HUES48 (cell line): ENCODE results near the gene EVC2.
"Not testable (repeated sequence)": the region's sequence is repeated elsewhere in the genome, so short reads cannot be mapped to it uniquely, and the experiment has no call there.

Experiments used
- H3K27ac ChIP-seq: one replicate; pipeline ENCODE4 v1.7.0; 2013; ENCODE audit warnings: low read depth, low read length, inconsistent platforms
- H3K27me3 ChIP-seq: 2 replicates; pipeline ENCODE4 v1.6.1; 2013; ENCODE audit warnings: mild to moderate bottlenecking, low read length; ENCODE audit not compliant: control insufficient read depth, insufficient read depth
- H3K36me3 ChIP-seq: 2 replicates; pipeline ENCODE4 v1.6.1; 2013; ENCODE audit warnings: low read length; ENCODE audit not compliant: control insufficient read depth, insufficient read depth
- H3K4me1 ChIP-seq: 2 replicates; pipeline ENCODE4 v1.6.1; 2013; ENCODE audit warnings: mild to moderate bottlenecking, low read length; ENCODE audit not compliant: control insufficient read depth, insufficient read depth
- H3K4me3 ChIP-seq: 2 replicates; pipeline ENCODE4 v1.5.1; 2013; ENCODE audit warnings: mild to moderate bottlenecking, low read depth, low read length
- H3K9ac ChIP-seq: 2 replicates; pipeline ENCODE4 v1.6.1; 2013; ENCODE audit warnings: mild to moderate bottlenecking, low read depth, low read length, moderate library complexity
- H3K9me3 ChIP-seq: 2 replicates; pipeline ENCODE4 v1.6.1; 2013; ENCODE audit warnings: low read length; ENCODE audit not compliant: control insufficient read depth, insufficient read depth

EVC2 gene

DNA sequence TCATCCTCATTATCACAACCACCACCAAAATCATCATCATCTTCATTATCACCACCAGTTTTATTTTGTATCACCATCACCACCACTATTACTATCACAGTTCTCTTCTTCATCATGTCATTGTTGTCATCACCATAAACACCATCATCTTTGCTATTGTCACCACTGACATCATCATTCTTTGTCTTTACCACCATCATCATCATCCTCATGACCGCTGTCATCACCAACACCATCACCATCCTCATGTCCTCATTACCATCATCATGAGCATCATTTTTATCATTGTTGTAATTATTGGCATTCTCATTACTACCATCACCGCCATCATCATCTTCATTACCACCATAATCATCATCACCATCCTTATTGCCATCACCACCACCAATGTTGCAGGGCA is 34.0 kb upstream of the EVC2 start:
- Histone ChIP-seq H3K9me3 (peaks cover 5% of the 10 kb centered on the region), H3K27ac (no peak overlapping the region), H3K36me3 (peaks cover 29% of the 10 kb centered on the region), H3K4me3 (no peak overlapping the region), H3K4me1 (no peaks in the 10 kb centered on the region), H3K27me3 (no peaks in the 10 kb centered on the region), H3K9ac (no peak overlapping the region)

GRCh38 chr4:5738061-5738460 is 29.7 kb upstream of the EVC2 start:
- H3K36me3 ChIP-seq, result peaks cover 27% of the 10 kb centered on the region
- H3K27me3 ChIP-seq, result no peaks in the 10 kb centered on the region
- H3K27ac ChIP-seq, result no peak overlapping the region

GRCh38 chr4:5735463-5735862 is 27.1 kb upstream of the EVC2 start:
- Histone ChIP-seq H3K4me3 (no peak overlapping the region), H3K9me3 (no peaks in the 10 kb centered on the region), H3K36me3 (peaks cover 34% of the 10 kb centered on the region), H3K4me1 (no peaks in the 10 kb centered on the region), H3K27ac (no peak overlapping the region), H3K9ac (no peak overlapping the region), H3K27me3 (no peaks in the 10 kb centered on the region)

More at GRCh38 chr4:5738061-5738460, 29.7 kb upstream of the EVC2 start:
- Histone ChIP-seq H3K9ac (no peak overlapping the region), H3K9me3 (peaks cover 1% of the 10 kb centered on the region), H3K4me3 (no peak overlapping the region), H3K4me1 (no peaks in the 10 kb centered on the region)

GRCh38 chr4:5734853-5735252 is 26.5 kb upstream of the EVC2 start:
- Histone ChIP-seq H3K36me3 (peaks cover 36% of the 10 kb centered on the region), H3K27ac (no peak overlapping the region), H3K27me3 (no peaks in the 10 kb centered on the region), H3K4me1 (no peaks in the 10 kb centered on the region), H3K4me3 (no peak overlapping the region), H3K9ac (no peak overlapping the region), H3K9me3 (no peaks in the 10 kb centered on the region)

DNA sequence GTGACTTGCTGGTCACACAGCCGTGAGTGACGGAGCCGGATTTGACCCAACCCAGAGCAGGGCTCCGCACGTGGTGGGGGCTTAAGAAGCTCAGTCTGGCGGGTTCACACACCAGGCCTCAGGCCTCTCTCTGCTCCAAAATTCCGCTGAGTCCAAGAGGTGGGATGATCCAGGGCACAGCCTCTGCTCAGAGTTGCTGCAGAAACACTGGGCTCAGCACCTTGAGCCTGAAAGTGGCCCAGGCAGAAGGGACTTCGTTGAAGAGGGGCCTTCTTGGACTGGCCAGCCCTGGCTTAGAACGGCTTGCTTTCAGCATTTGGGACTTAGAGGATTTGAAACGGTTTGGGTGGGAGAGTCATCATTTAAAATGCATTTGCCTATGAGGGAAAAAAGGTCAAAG is 23.8 kb upstream of the EVC2 start:
- Histone ChIP-seq H3K36me3 (peaks cover 44% of the 10 kb centered on the region), H3K9me3 (no peaks in the 10 kb centered on the region), H3K4me3 (no peak overlapping the region), H3K27me3 (no peaks in the 10 kb centered on the region), H3K4me1 (no peaks in the 10 kb centered on the region), H3K27ac (no peak overlapping the region), H3K9ac (no peak overlapping the region)

GRCh38 chr4:5730993-5731990 is 22.9 kb upstream of the EVC2 start:
- H3K4me1 ChIP-seq, result no peaks in the 10 kb centered on the region
- no peak overlapping the region for H3K27ac ChIP-seq
- H3K36me3 ChIP-seq, result peaks cover 44% of the 10 kb centered on the region
- H3K27me3 ChIP-seq, result no peaks in the 10 kb centered on the region
- H3K9ac ChIP-seq, result no peak overlapping the region
- no peak overlapping the region for H3K4me3 ChIP-seq
- no peaks in the 10 kb centered on the region for H3K9me3 ChIP-seq

- H3K27ac ChIP-seq, result no peak overlapping the region
- no peak overlapping the region for H3K9ac ChIP-seq
- H3K4me1 ChIP-seq, result no peaks in the 10 kb centered on the region
- no peak overlapping the region for H3K4me3 ChIP-seq
- no peaks in the 10 kb centered on the region for H3K9me3 ChIP-seq
- peaks cover 44% of the 10 kb centered on the region for H3K36me3 ChIP-seq
- H3K27me3 ChIP-seq, result no peaks in the 10 kb centered on the region
Observed at GRCh38 chr4:5730436-5730835, 22.1 kb upstream of the EVC2 start.

- H3K4me3 ChIP-seq, H3K4me1 ChIP-seq, H3K9ac ChIP-seq, H3K9me3 ChIP-seq, H3K27me3 ChIP-seq, H3K27ac ChIP-seq: not testable (repeated sequence)
- H3K36me3 ChIP-seq, result peaks cover 30% of the 10 kb centered on the region
Observed at GRCh38 chr4:5728412-5728811, 20.1 kb upstream of the EVC2 start.

DNA sequence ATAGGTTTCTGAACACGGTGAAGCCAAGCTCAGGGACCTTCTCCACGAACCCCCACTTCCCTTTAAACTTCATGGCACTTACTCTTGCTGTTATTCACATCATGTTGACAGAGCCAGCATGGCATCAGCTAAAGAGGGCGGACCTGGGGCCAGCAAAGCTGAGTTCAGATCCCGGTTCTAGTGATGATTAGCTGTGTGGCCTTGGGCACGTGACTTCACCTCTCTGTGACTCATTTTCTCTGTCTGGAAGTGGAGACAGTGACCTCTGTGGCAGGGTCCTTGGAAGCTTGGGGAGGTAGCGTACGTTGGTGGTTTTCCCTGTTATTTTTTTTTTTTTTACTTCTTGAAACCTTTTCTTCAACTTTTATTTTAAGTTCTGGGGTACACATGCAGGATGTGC is 16.0 kb upstream of the EVC2 start:
- no peak overlapping the region for H3K4me3 ChIP-seq
- peaks cover 12% of the 10 kb centered on the region; the same call in 1 of the 2 replicates for H3K36me3 ChIP-seq
- no peak overlapping the region for H3K9ac ChIP-seq
- no peak overlapping the region for H3K27ac ChIP-seq
- no peaks in the 10 kb centered on the region for H3K4me1 ChIP-seq
- H3K27me3 ChIP-seq, result no peaks in the 10 kb centered on the region
- no peaks in the 10 kb centered on the region for H3K9me3 ChIP-seq

GRCh38 chr4:5722328-5722727 is 14.0 kb upstream of the EVC2 start:
- H3K9me3 ChIP-seq, result no peaks in the 10 kb centered on the region
- H3K36me3 ChIP-seq, result peaks cover 9% of the 10 kb centered on the region; the same call in 1 of the 2 replicates
- H3K4me3 ChIP-seq, result no peak overlapping the region
- no peak overlapping the region for H3K9ac ChIP-seq
- no peaks in the 10 kb centered on the region for H3K4me1 ChIP-seq
- H3K27ac ChIP-seq, result no peak overlapping the region
- H3K27me3 ChIP-seq, result no peaks in the 10 kb centered on the region

DNA sequence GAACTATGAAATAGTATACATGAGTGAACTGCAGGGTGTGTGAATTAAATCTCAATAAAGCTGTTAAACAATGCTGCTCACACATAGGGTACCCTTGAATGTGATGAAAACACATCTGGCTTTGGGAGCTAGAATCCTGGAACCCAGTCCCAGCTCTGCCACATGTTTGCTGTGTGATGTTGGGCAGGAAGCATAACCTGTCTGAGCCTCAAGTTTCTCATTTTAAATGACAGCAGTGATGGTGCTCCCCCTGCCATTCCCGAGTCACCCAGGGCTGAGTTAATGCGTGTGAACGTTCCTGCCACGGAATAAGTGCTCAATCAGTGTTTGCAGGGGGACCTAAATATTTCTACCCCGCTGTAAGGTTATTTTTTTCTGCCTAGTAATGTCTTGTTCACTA is 13.6 kb upstream of the EVC2 start:
- Histone ChIP-seq H3K27ac (no peak overlapping the region), H3K4me1 (no peaks in the 10 kb centered on the region), H3K4me3 (no peak overlapping the region), H3K27me3 (no peaks in the 10 kb centered on the region), H3K9ac (no peak overlapping the region), H3K36me3 (peaks cover 9% of the 10 kb centered on the region; the same call in 1 of the 2 replicates), H3K9me3 (no peaks in the 10 kb centered on the region)
